Medulla oblongata (tissue), 1 donor: ENCODE measurements around the gene CORO1C.
"Not testable (repeated sequence)": the region's sequence is repeated elsewhere in the genome, so short reads cannot be mapped to it uniquely, and the experiment has no call there.

Experiments
- DNase-seq: peaks from one replicate; pipeline ENCODE4 v3.0.0-alpha.2; 2015; ENCODE audit errors: extremely low spot score

The CORO1C gene

DNA sequence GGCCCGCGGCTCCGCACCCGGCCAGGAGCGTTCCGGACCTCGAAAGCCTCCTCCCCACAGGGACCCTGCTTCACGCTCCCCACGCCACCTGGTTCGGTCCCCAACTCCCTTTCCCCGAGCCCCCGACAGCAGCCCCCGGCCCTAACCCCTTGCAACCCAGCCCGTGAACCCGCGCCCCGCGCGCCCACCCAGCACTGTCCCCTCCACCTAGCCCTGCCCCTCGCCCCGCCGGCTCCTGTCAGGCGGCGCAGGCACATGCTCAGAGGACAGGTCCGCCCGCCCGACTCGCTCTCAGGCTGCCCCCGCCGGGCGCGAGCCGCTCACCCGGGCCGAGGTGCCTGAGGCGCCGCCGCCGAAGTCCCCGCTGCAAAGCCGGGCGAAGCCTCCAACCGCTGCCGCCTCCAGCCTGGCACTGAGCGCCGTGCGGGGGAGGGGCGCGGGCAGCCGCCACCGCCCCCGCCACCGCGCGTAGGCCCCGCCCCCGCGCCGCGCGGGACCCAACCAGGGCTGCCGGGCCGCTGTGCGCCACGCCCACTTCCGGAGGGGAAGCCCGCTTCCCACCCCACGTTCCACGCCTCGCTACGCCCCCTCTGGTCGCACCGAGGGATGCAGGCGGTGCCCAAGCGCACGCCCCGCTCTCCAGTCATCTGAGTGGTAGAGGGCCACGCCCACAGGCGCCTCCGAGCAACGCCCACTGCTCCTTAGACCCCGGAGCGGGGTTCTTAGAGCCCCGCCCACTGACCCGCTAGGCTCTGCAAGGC lies at the start of gene CORO1C:
TSS of gene CORO1C (minus strand) at position 414 of the 761 bp plus-strand sequence. CDS start 30,200 bp downstream, outside the sequence.
- peak; percentile 96 for DNase-seq

DNA sequence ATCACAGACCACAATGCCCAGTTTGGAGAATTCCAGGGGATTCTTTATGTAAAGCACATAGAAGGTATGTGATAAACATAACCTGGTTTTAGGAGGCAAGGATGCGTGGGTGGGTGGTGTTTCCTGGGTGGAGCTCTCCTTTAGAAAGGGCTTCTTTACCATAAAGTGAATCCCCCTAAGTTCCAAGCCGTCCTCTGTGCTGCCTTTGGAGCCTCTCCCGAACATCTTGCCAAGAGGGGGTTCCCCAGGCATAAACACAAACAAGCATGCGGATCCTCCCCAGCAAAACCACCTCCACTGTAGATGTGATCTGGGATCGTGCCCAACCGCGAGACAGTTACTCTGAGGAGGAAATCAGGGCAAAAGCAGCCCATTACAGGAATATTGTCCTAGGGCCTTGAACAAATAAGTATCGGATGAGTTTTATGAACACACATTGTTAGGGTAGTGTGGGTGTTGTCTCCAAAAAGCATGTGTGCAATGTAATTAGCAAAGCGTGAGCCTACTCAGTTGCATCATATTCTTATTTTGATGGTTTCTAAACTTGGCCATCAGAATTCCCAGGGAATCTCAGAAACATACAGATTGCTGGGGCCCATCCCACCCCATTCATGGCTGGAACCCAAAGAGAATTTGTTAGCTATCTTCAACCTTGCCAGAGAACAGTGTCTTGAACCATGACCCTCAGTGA lies 48.8 kb upstream of the CORO1C start:
- DNase-seq, result no peak

DNA sequence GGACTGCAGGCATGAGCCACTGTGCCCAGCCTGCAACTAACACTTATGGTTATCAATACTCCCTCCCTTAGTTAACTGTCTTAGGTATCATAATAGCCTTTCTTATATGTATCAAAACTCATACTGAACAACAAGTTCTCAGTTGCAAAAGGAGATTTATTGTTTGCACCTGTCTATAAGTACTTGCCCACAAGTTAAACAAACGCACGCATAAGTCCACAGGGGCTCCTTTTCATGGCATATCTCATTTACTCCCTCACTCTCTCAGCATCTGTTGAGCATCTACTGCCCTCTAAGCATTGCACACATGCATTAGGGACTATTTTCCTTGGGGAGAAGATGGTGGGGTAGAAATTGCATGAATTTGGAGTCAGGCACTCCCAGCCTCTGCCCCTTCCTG lies 46.7 kb upstream of the CORO1C start:
- DNase-seq, result no peak

DNA sequence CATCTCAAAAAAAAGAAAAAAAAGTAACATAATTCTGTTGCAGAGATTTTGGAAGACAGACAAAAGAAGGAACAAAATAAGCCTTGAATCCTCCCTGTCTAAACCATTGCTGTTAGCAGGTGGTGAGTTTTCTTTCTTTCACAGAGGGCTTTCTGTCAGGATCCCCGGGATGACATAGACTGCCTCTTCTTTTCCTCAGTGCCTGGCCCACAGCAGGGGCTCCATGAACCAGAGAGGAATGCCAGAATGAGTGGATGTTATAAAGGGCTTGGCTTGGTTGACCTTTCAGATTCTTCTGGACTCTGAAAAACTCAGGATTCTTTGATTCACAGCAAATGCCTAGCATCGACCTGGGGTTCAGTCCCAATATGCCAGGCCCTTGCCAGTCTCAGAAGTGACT lies 45.8 kb upstream of the CORO1C start:
- no peak for DNase-seq

DNA sequence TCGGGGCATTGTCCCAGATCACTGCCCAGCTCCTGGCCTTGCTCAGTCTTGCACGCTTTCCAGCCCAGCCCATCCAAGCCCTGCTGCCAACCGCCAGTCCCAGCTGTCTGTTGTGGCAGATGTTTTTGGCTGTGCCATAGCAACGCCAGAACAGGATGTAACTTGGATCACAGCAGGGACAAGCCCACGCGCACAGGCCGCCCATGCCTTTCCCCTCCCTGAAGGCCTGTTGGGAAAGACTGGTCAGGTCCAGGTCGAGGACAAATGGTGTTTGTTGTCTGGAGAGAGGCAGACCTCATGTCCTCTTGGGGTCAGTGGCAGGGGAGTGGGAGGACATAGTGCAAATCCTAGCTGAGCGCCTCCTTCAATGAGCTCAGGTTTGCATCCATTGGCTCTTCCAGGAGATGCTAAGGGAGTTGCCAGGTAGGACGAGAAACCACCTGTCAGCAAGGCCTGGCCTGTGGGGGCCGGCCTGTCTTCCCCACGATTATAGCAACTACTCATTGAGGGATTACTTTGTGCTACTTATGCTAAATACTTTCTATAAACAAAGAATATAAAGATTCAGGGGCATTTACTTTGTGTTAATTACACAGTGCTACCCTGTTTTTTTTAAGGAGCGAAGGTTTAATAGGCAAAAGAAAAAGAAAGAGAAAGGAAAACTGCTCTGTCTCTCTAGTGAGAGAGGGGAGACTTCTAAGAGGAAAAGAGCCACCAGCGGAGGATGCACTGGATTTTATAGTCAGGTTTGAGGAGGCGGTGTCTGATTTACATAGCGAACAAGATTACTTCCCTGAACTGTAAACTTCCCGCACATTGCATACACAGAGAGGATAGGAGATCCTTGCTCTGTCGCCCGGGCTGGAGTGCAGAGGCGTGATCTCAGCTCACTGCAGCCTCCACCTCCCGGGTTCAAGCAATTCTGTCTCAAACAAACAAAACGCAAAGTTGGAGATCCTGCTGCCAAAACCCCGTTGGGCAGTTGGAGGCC lies 42.8 kb upstream of the CORO1C start:
- peak; percentile 33 for DNase-seq

GRCh38 chr12:108772891-108773797 lies 41.8 kb upstream of the CORO1C start:
- no peak for DNase-seq

GRCh38 chr12:108772247-108772646 lies 40.9 kb upstream of the CORO1C start:
- DNase-seq, result no peak

- DNase-seq, result not testable (repeated sequence)
These were observed 40.5 kb upstream of the CORO1C start for GRCh38 chr12:108771835-108772234.

- no peak for DNase-seq
These were observed 39.6 kb upstream of the CORO1C start for GRCh38 chr12:108770963-108771362.

- no peak for DNase-seq
These were observed 39.0 kb upstream of the CORO1C start for GRCh38 chr12:108770269-108770829.

- no peak for DNase-seq
These were observed 37.5 kb upstream of the CORO1C start for GRCh38 chr12:108768591-108769500.

GRCh38 chr12:108766294-108766693 lies 35.0 kb upstream of the CORO1C start:
- no peak for DNase-seq

GRCh38 chr12:108765289-108765764 lies 34.0 kb upstream of the CORO1C start:
- DNase-seq, result no peak

- DNase-seq, result no peak
These were observed 33.4 kb upstream of the CORO1C start for GRCh38 chr12:108764540-108765288.

- no peak for DNase-seq
These were observed 29.9 kb upstream of the CORO1C start for GRCh38 chr12:108761226-108761625.

DNA sequence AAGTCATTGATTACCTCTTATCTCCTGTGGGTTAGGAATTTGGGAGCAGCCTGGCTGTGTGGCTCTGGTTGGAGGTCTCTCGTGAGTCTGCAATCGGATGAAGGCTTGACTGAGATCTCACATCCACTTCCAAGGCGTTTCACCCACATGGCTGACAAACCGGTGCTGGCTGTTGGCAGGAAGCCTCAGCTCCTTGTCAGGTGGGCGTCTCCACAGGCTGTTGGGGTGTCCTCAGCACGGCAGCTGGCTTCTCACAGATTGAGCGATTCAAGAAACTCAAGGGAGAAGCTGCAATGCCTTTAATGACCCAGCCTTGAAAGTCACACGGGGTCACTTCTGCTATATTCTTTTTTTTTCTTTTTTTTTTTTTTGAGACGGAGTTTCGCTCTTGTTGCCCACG lies 28.6 kb upstream of the CORO1C start:
- DNase-seq, result no peak

DNA sequence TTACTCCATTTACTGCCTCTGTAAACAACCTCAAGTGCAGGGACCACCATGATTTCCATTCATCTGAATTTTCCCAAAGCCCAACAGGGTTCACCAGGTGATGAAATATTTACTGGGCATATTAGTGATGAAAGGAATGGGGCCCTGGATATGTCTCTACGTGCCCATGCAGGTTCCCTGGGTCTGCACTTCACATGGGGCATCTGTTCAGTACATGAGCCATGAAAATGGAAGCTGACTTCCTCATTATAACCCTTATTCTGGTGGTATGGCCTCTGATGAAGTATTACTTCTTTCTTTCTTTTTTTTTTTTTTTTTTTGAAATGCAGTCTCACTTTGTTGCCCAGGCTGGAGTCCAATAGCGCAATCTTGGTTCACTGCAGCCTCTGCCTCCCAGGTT lies 26.5 kb upstream of the CORO1C start:
- DNase-seq, result no peak

DNA sequence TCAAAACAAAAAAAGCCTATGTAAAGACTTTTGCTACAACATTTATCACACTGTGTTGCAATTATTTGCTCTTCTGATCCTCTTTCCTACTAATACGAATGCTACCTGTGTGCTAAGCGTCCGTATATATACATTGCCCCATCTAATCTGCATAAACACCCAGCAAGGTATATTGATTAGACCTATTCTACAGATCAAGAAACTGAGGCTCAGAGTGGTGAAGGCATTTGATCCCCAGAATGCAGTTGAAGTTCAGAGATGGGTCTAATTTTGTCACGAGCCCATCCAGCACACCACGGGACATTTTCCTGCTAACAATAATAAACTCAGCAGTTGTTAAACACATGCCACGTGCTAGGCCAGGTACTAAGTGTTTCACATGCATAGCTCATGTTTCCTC lies 25.1 kb upstream of the CORO1C start:
- no peak for DNase-seq

- no peak for DNase-seq
These were observed 24.2 kb upstream of the CORO1C start for GRCh38 chr12:108755481-108755880.
